GM19238 (cell line): Measurements from ENCODE around the gene HTD2.

ENCODE experiments used
- DNase-seq: peaks from one replicate; pipeline ENCODE4 v3.0.0; 2011; ENCODE audit warnings: low spot score; ENCODE audit not compliant: insufficient read length

Gene HTD2

DNA sequence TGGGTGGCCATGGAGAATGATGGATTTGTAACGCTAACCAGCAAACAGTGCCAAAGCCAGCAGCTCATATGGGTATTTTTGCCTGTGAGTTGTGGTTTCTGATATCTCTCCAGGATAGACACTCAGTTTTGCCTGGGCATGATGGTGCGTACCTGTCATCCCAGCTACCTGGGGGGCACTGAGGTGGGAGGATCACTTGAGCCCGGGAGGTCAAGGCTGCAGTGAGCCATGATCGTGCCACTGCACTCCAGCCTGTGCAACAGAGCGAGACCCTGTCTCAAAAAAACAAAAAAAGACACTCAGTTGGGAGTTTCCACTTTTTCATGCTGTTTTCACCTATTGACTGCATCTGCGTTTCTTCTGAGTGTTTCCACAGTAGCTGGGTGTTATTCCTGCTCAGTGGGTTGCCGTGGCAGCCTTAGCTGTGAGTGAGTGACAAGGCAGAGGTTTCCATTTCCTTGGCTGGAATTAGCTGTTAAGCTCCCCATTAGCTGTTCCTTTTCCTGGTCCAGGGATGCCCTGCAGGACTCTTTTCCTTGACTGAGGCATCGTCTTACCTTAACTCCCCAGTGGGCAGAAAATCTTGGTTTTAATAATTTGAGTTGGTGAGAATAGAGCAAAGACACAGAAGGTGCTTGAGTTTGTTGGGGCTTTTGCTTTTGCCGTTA, 14.5 kb upstream of the HTD2 start:
- no peak for DNase-seq

DNA sequence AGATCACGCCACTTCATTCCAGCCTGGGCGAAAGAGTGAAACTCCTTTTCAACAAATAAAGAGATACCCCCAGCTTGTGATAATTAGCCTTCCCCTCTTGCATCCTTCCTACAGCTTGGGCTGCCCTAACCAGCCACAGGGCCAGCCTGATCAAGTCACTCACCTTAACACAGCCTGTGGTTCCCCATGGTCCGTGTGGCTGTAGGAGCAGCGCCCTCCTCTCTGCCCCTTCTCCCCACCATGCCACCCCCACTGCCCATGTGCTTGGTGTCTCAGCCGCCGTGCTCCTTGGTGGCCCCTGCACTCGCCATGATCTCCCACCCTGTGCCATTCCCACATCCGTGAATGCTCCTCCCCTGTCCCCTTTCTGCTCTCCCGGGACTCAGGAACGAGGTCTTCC, 13.5 kb upstream of the HTD2 start:
- DNase-seq: no peak

DNA sequence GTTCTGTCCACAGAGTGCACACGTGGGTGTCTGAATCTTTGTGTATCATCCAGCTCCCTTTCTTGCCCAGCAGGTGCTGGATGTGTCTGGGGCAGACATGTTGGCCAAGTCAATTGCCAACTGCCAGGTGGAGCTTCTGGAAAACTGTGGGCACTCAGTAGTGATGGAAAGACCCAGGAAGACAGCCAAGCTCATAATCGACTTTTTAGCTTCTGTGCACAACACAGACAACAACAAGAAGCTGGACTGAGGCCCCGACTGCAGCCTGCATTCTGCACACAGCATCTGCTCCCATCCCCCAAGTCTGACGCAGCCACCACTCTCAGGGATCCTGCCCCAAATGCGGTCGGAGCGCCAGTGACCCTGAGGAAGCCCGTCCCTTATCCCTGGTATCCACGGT, 12.8 kb upstream of the HTD2 start:
- no peak for DNase-seq

DNA sequence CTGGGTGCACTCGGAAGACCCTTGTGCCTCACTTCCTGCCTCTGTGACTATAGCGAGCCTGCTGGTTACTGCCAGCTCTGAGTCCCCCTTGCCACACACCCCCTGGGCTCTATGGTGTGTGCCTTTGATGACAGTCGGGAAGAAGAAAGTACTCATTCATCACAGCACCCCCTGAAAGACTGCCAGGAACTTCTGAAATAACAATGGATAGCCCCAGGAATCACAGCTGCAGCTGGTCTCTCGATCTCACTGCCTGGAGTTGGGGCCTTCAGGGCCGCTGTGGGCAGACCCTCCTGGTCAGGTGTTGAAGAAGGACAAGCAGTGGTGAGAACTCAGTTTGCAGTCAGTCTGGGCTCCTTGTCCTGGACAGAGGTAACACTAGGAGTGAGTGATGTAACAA, 10.1 kb upstream of the HTD2 start:
- no peak for DNase-seq

DNA sequence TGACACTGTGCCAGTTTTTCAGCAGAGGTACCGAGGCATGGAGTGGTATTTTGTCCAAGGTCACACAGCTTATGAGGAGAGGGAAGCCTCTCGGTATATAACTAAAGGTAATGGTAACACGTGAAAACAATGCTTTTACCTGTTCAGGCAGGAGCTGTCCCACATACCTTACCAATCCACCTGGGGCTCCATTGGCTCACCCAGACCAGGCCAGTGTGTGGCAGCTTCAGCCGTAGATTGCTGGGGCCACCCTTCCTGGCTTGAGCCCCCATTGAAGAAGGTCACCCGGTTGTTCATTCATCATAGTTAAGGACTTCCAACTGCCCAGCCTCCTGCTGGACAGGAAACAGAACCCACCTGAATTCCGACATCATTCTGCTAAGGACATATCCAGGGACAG, 9.5 kb upstream of the HTD2 start:
- no peak for DNase-seq

DNA sequence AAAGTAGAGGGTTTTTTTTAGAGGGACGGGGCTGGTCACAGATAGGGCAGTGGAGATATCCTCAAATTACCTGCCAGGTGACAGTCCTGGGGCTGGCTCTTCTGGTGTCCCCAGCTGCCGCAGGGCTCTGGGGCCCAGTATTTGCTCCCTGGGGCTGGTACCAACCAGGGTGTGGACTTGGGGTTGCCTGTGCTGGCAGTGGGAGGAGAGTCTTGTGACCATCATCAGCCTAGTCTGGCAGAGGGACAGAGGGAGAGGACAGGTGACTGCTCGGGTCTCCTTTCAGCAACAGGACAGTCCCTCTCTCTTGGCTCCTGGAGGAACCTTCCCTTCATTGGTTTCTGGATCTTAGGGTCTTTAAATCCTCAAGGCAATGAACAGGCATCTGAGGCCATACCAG, 8.1 kb upstream of the HTD2 start:
- DNase-seq: no peak

DNA sequence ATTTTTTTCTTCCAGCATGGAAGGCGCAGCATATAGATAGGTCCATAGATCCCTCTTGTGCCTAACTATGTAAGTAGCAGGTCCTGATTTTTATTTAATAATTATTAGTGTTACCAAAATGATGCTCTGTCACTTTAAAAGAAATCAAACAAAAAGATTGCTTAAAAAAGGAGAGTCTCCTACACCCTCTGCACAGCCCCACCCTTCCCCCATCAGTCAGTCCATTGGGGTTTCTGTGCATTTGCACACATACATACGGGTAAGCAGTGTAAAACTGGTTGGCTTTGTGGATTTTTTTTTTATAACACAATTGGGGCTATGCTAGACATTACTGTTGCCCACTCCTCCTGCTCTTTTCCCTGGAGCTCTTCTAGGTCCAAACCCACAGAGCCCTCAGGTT, 7.2 kb upstream of the HTD2 start:
- no peak for DNase-seq

DNA sequence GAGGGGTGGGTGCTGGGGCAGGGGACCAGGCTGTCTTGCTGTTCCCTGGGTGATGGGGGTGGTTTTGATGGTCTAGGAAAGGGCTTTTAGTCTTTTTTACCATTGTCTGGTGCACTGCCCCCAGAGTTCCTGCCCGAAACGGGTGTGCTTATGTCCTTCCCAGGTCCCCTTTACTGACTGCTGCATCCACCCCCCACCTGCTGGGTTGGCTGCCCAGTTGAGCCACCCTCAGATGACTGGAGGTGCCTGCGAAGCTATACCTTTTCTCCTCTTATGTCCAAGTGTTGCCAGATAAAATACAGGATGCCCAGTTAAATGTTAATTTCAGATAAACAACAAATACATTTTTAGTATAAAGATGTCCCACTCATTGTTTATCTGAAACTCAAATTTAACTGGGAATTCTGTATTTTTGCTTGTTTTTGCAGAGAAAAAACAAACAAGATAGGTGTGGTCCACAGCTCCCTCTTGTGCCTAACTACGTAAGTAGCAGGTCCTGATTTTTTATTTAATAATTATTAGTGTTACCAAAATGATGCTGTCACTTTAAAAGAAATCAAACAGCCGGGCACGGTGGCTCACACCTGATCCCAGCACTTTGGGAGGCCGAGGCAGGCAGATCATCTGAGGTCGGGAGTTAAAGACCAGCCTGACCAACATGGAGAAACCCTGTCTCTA, 6.3 kb upstream of the HTD2 start:
- no peak for DNase-seq

DNA sequence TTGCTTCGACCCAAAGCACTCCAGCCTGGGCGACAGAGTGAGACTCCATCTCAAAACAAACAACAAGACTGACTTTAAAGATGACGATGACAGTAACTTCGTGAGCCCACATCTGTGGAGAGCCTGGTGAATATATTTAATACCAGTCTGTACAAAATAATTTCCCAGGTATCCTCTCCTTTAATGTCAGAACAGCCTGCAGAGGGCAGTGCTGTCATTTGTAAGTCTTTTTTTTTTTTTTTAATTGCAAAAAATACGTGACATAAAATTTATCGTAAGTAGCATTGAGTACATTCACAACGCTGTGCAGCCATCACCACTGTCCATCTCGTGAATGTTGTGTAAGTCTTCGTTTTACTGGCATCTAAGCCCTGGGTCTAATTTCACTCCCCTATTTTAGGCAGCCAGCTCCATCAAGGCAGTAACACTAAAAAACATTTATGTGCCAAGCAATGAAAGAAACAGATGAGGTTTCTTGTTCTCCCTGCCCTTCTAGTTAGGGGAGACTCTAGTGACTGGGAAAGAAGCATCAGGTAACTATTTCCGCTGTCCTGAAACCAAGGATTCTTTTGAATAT, 1.4 kb downstream of the HTD2 start:
- no peak for DNase-seq

DNA sequence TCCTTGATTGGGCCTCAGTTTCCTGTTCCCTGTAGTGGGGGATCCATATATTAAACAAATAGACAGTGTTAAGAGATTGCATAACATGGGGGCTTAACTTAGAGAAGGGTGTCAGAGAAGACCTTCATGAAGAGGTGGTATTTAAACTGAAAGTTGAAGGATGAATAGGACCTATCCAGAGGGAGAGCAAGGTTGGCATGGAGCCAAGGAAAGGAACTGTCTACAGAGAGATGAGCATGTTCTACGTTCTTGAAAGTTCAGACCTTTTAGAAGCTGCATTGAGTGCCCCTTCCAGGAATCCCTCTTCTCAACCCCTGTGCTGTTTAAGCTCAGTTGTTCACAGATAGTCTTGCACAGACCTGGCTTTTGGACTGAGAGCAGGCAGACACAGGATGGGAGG, 2.4 kb downstream of the HTD2 start:
- DNase-seq: no peak

DNA sequence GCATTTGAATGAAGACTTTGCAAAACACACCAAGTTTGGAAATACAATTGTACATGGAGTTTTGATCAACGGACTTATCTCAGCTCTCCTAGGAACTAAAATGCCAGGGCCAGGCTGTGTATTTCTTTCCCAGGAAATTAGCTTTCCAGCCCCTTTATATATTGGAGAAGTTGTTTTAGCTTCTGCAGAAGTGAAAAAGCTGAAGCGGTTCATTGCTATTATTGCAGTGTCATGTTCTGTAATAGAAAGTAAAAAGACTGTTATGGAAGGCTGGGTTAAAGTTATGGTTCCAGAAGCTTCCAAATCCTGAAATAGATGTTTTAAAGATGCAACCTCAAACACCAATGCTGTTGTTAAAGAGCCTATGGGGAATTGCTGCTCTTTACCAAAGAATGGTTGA, 11.5 kb downstream of the HTD2 start:
- no peak for DNase-seq

DNA sequence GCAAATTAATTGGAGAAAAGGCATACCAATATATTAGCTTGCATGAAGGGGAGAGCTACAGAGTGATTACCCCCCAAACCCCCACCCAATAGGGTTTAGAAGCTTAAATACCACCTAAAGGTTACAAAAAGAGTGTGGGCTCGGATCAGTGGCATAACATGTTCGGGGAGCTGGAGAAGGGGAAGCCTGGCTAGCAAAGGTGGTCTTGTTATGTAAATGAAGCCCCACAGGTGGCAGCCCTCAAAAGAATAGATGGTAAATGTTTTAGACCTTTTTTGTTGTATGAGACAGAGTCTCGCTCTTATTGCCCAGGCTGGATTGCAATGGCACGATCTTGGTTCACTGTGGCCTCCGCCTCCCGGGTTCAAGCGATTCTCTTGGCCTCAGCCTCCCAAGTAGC, 15.5 kb downstream of the HTD2 start:
- DNase-seq: no peak

DNA sequence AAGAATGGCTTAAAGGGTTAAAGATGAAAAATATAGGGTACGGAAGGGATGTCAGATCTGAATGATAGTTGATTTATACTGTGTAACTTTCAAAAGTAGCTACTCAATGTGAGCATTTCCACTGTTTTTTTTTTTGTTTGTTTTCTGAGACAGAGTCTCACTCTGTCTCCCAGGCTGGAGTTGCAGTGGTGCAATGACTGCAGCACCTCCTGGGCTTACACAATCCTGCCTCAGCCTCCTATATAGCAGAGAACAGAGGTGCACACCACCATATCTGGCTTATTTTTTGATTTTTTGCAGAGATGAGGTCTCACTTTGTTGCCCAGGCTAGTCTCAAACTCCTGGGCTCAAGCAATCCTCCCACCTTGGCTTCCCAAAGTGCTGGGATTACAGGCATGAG, 16.5 kb downstream of the HTD2 start:
- no peak for DNase-seq

DNA sequence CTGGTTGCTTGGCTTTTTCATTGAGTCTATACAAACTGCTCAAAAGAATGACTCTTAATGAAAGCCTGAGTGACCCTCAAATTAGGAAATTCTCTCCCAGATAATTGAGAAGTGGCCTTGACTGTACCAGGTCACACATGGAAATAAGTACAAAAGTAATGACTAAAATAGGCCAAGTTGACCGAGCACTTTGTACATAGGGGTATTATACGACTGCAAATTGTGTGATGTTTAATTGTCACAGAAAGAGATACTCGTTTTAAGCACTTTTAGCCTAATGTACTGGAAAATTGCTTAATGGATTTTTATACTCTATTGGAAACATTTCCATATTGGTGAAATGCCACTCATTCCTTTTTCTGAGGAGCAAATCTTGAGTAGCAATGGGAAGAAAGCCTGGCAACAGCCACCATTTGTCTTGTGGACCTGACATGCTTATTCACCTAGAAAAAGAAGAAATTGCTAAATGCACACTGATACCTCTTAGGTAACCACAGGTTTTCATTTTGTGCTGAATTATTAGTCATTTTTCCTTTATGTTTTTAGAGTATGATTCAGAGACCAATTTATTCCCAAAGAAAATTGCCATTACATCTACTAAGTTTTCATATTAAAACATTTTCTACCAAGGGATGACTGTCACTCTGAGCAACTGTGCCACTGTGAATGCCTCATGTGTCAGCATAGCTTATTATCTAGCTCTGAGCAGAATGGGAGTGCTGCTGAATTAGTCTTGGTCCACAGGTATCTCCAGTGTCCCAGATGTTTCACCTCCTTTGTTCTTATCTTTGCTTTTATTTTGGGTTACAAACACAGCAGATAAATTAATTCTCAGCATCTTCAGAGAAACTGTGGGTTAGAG, 17.4 kb downstream of the HTD2 start:
- DNase-seq: no peak

DNA sequence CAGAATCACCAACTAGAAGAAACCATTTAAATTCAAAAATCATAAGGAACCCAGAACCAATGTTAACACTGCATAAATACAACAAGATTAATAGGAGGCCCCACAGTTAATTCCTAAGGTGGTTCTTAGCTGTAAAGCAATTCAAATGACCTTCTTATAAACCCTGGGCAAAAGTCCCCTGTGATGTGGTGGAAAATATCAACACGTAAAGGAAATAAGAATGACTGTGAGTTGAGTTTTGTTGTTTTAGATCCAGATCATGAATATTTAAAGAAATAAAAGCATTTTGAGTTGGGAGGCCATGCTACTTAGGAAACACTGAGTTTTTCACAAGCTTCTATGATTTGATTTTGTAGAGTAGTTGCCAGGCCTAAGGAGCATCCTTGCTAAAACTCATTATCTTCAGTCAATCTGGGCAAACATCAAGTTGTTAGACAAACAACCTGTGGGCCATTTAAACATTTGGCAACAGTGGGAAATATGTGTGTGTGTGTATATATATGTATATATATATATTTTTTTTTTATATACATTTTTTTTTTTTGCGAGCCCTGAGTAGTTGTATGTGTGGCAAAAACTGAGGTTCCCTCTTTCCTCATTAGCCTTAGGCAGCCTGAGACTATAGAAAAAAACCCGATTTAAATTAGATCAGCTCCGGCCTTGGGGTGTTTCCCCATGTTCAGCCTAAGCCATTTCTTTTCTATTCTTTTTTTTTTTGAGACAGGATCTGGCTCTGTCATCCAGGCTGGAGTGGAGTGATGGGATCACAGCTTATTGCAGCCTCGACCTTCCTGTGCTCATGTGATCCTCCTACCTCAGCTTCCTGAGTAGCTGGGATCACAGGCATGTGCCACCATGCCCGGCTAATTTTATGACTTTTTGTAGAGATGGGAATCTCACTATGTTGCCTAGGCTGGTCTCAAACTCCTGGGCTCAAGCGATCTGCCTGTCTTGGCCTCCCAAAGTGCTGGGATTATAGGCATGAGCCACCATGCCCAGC, 18.4 kb downstream of the HTD2 start:
- DNase-seq: no peak

DNA sequence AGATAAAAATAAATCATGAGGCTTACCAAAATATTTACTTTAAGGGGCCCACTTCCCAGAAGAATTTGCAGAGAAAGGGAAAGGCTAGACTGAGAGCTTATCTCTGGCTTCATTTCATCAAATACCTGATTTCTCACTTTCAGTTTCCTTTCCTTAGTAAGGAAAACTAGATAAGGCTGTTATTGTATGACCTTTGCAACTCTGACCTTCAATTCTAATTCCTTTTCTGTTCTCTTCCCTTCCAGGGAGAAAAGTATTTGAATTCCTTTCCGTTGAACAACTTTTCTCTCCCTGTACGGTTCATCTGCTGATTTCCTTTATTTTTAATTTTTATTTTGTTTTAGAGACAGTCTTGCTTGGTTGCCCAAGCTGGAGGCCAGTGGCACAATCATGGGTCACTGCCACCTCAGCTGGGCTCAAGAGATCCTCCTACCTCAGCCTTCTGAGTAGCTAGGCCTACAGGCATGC, 19.2 kb downstream of the HTD2 start:
- no peak for DNase-seq

DNA sequence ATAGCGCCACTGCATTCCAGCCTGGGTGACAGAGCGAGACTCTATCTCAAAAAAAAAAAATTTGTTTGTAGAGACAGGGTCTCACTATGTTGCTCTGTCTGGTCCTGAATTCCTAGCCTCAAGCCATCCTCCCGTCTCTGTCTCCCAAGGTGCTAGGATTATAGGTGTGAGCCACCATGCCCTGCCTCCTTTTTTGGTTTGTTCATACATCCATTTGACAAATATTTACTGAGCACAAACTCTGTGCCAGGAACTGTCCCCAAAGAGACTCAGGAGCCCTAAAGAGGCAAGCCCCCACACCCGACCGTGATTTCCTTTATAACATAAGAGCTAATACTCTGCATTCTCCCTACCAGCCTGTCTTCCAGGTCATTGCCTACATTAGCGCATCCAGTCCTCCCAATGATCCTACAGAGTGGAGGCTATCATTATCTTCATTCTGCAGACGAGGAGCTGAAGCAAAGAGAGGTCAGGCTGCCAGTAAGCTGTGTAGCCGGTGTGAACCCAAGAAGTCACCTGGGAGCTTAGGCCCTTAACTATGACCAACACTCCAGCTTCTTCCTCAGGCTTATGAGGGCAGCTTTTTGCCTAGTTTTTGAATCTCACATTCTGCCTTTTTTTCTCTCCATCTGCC, 20.1 kb downstream of the HTD2 start:
- no peak for DNase-seq

DNA sequence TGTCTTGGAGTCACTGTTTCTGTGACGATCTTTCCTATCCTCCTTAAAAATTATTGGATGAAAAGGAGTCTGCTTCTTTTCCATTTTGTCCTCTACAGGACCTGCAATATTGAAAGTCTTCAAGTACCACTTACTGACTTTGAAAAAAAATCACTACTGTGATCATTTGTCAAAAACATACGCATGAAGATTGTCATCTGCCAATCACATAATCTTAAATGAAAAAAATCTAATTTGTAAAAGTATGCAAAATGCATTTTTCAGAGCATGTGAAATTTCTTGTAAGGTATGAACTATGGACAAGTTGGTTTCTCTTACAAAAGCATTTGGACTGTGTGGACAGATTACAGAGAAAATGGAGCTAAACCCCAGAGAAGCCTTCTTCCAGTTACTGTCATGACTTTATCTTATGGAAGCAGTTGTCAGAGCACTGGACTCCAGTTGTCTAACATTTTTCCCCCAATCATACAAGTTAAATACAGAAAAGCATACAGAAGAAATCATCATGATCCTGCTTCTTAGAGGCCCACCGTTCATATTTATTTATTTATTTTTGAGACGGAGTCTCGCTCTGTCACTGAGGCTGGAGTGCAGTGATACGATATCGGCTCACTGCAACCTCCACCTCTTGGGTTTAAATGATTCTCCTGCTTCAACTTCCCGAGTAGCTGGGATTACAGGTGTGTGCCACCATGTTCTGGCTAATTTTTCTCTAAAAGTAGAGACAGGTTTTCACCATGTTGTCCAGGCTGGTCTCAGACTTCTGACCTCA, 23.0 kb downstream of the HTD2 start:
- no peak for DNase-seq

DNA sequence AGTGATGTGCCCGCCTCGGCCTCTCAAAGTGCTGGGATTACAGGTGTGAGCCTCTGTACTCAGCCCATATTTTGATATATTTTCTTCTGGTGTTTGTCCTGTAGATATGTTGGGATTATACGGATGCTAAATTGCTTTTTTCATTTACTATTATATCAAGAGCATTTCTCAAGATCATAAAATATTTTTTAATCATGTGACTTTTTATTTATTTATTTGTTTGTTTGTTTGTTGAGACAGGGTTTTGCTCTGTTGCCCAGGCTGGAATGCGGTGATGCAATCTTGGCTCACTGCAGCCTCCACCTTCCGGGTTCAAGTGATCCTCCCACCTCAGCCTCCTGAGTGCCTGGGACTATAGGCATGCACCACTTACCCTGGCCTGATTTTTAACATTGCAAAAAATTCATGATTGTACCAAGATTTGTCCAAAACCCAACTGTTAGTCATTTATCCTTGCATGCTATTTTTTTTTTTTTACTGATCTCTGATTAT, 23.6 kb downstream of the HTD2 start:
- DNase-seq: no peak
